ENCODE measurements around the gene ZNF580.

ZNF580 gene

GRCh38 chr19:55599468-55599841 lies 41.3 kb upstream of the ZNF580 start, which contains the start of gene FIZ1 (continued):
- TF ChIP-seq ZNF530 (tag by site-specific recombination; IDR thresholded peaks at IDR 0.05; ENCODE audit: low read depth) (no peak), ZNF266 (tag by site-specific recombination; IDR thresholded peaks at IDR 0.05; ENCODE audit: low read depth) (no peak), ZBTB26 (tag by site-specific recombination; optimal IDR thresholded peaks at IDR 0.05) (no peak), ZNF121 (tag by site-specific recombination; IDR thresholded peaks at IDR 0.05) (no peak), HOXD13 (CRISPR knock-in tag; IDR thresholded peaks at IDR 0.05; ENCODE audit: borderline replicate concordance) (no peak), GLIS1 (tag by site-specific recombination; IDR thresholded peaks at IDR 0.05) (peak; percentile 83), ZBTB6 (tag by site-specific recombination; IDR thresholded peaks at IDR 0.05) (no peak), MYNN (tag by site-specific recombination; IDR thresholded peaks at IDR 0.05; ENCODE audit: borderline replicate concordance) (no peak), ZNF449 (tag by site-specific recombination; IDR thresholded peaks at IDR 0.05) (no peak), ZXDB (tag by site-specific recombination; IDR thresholded peaks at IDR 0.05) (peak; percentile 94; the same call in 1 of the 2 replicates), OSR2 (tag by site-specific recombination; IDR thresholded peaks at IDR 0.05) (no peak), ZNF626 (tag by site-specific recombination; IDR thresholded peaks at IDR 0.05) (no peak), ZNF707 (tag by site-specific recombination; IDR thresholded peaks at IDR 0.05) (no peak), ZNF175 (tag by site-specific recombination; IDR thresholded peaks at IDR 0.05) (no peak), ZNF416 (tag by site-specific recombination; IDR thresholded peaks at IDR 0.05) (no peak), ZNF112 (tag by site-specific recombination; IDR thresholded peaks at IDR 0.05) (no peak), ZNF426 (tag by site-specific recombination; IDR thresholded peaks at IDR 0.05) (no peak), ZNF488 (tag by site-specific recombination; IDR thresholded peaks at IDR 0.05) (no peak), BCL11B (tag by site-specific recombination; IDR thresholded peaks at IDR 0.05; ENCODE audit: low read depth) (no peak; the same call in 1 of the 2 replicates), ZBTB49 (tag by site-specific recombination; IDR thresholded peaks at IDR 0.05; ENCODE audit: low read depth) (no peak), PATZ1 (tag by site-specific recombination; IDR thresholded peaks at IDR 0.05) (peak; percentile 98), ZNF10 (tag by site-specific recombination; IDR thresholded peaks at IDR 0.05) (no peak), ZNF350 (tag by site-specific recombination; IDR thresholded peaks at IDR 0.05) (no peak), TRIM28 (IDR thresholded peaks at IDR 0.05; ENCODE audit: borderline replicate concordance, low read length) (no peak), KLF9 (tag by site-specific recombination; IDR thresholded peaks at IDR 0.05; ENCODE audit: low read depth) (no peak; the same call in 1 of the 2 replicates), ZNF558 (tag by site-specific recombination; IDR thresholded peaks at IDR 0.05) (no peak), ZNF704 (tag by site-specific recombination; IDR thresholded peaks at IDR 0.05) (no peak), CTCF (tag by site-specific recombination; IDR thresholded peaks at IDR 0.05) (no peak)

Measured in HEK293 (cell line).